PFSK-1 (cell line): Measurements from ENCODE around the gene C16orf54.

Experiments used
- FOXP2 ChIP-seq: optimal IDR thresholded peaks from 2 replicates; pipeline ENCODE3; 2011; ENCODE audit warnings: borderline replicate concordance, control low read depth, inconsistent platforms; ENCODE audit not compliant: insufficient read depth; ENCODE audit errors: extremely low read length, extremely low read depth
- POLR2AphosphoS5 ChIP-seq: IDR thresholded peaks from 2 replicates; pipeline ENCODE4 v1.6.1; 2012; ENCODE audit warnings: low read depth, mild to moderate bottlenecking, control low read depth, low read length, moderate library complexity
- REST ChIP-seq, 2 experiments: IDR thresholded peaks; 2 replicates each; pipeline versions ENCODE4 v1.6.1 to v1.8.0; 2011 to 2012; ENCODE audit warnings: low read depth in 2 of 2, low read length in 2 of 2, control low read depth in 1 of 2, inconsistent platforms in 1 of 2, mild to moderate bottlenecking in 1 of 2, moderate library complexity in 1 of 2; ENCODE audit not compliant: insufficient read depth in 1 of 2
- SIN3A ChIP-seq: IDR thresholded peaks from 2 replicates; pipeline ENCODE4 v1.6.1; 2012; ENCODE audit warnings: mild to moderate bottlenecking, low read length, moderate library complexity, borderline replicate concordance; ENCODE audit not compliant: insufficient read depth
- TAF1 ChIP-seq: IDR thresholded peaks from 2 replicates; pipeline ENCODE4 v1.6.1; 2012; ENCODE audit warnings: low read length, control low read depth, borderline replicate concordance; ENCODE audit not compliant: insufficient read depth

Gene C16orf54

DNA sequence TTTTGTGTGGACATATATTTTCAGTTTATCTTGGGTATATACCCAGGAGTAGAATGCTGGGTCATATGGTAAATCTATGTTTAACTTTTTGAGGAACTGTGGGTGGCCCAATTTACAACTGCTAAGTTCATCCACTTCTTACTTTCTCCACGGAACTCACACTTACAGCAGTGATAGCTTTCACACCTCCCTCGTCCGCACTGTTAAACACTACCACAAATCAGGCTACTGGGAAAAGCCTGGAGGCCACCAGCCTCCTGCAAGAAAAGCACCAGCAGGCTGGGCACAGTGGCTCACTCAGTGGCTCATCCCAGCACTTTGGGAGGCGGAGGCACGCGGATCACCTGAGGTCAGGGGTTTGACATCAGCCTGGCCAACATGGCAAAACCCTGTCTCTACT is 17.5 kb upstream of the C16orf54 start:
- TF ChIP-seq FOXP2 (no peak), POLR2AphosphoS5 (no peak), REST (IDR thresholded peaks at IDR 0.05; ENCODE audit: insufficient read depth in 1 of 2, low read depth in 2 of 2, low read length in 2 of 2) (no peak), SIN3A (no peak)

- TF ChIP-seq SIN3A (no peak), TAF1 (no peak), REST (IDR thresholded peaks at IDR 0.05; ENCODE audit: insufficient read depth in 1 of 2, low read depth in 2 of 2, low read length in 2 of 2) (no peak), FOXP2 (no peak), POLR2AphosphoS5 (no peak)
Observed at GRCh38 chr16:29761882-29762281, 16.1 kb upstream of the C16orf54 start.

DNA sequence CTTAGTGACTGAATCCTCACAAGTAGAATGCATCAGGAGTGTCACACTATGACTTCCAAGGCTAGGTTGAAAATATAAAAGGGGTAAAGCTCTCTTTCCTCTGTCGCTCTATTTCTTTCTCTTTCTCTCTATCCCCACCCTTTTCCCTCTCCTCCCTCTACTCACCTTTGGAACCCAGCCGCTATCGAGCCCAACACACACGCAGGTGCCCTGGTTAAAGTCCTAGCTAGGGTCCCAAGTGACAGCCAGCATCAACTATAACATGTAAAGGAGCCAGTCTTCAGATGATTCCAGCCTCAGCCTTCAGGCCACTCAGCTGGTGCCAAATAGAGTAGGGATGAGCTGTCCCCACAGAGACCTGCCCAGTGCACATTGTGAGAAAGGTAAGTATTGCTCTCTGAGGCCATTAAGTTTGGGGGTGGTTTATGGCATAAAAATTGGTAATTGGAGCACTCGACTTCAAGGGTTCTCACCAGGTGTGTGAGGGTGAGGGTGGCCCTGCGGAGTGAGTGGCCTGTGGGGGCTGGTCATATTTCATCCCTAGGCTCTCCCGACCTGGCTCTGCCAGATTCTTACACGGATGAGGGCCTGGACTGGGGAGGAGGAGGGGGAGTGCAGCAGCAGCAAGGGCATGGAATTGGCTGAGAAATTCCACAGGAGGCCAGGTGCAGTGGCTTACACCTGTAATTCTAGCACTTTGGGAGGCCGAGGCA is 14.9 kb upstream of the C16orf54 start:
- no peak for TF ChIP-seq SIN3A
- TF ChIP-seq REST (IDR thresholded peaks at IDR 0.05; ENCODE audit: insufficient read depth in 1 of 2, low read depth in 2 of 2, low read length in 2 of 2): no peak
- no peak for TF ChIP-seq POLR2AphosphoS5
- TF ChIP-seq TAF1: no peak
- no peak for TF ChIP-seq FOXP2

GRCh38 chr16:29757950-29758466 is 12.2 kb upstream of the C16orf54 start:
- TF ChIP-seq REST (IDR thresholded peaks at IDR 0.05; ENCODE audit: insufficient read depth in 1 of 2, low read depth in 2 of 2, low read length in 2 of 2) (no peak), TAF1 (no peak), POLR2AphosphoS5 (no peak), FOXP2 (no peak), SIN3A (no peak)
